OCI-LY7 (cell line): ENCODE measurements around the gene CCDC51.

ENCODE experiments used
- CTCF ChIP-seq: fragments of 200-600 bp; sonication (generic); conservative IDR thresholded peaks from 2 replicates; pipeline ENCODE4 v1.5.1; 2014; ENCODE audit warnings: mild to moderate bottlenecking, antibody characterized with exemption, low read length, moderate library complexity, mixed read lengths
- EZH2phosphoT487 ChIP-seq: fragments of 200-600 bp; sonication (generic); IDR thresholded peaks from 2 replicates; pipeline ENCODE4 v1.6.1; 2018; ENCODE audit warnings: low read depth, borderline replicate concordance, mild to moderate bottlenecking, mixed run types, antibody characterized with exemption, low read length, moderate library complexity, mixed read lengths

- TF ChIP-seq CTCF (no peak), EZH2phosphoT487 (no peak)
These were observed 30.4 kb downstream of the CCDC51 start for GRCh38 chr3:48409291-48410201.
